OCI-LY3 (cell line): Measurements from ENCODE around the gene LEUTX.

Experiments used
- EZH2phosphoT487 ChIP-seq: fragments of 200-600 bp; shearing (Covaris generic); IDR thresholded peaks from 2 replicates; pipeline ENCODE4 v1.6.1; 2018; ENCODE audit warnings: antibody characterized with exemption, mixed run types, low read depth
- TF ChIP-seq, protein P1 (sequence below): fragments of 200-600, 300-600 bp; sonication (generic); IDR thresholded peaks from 2 replicates; pipeline ENCODE4 v1.5.1; 2014; ENCODE audit warnings: antibody characterized with exemption, low read length, low read depth

DNA sequence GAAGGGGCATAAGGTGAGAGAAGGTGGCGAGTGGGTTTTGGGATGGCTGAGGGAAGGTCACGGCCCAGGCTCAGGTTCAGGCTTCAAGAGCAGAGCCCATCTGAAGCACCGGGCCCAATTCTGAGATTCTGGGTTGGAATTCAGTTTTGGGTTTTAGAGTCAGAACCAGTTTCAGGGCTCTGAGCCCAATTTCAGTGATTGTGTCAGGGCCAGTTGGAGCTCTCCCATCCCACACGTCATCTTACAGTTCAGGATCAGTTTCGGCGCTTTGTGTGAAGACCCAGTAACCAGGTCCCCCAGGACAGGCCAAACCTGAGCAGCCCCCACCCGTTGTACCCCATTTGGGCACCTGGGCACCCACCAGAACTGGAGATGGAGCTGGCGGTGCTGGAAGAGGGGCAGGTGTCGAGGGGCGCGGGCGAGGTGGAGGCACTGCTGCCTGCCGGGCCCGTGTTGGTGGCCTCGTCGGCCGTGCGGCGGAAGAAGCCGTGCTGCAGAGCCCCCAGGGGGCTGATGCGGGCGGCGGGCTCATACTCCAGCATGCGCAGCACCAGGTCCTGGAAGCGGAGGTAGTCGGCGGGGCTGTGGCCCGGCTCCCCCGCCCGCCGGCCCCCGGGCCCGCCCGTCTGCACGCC is 47.8 kb downstream of the LEUTX start:
- TF ChIP-seq, protein P1, sequence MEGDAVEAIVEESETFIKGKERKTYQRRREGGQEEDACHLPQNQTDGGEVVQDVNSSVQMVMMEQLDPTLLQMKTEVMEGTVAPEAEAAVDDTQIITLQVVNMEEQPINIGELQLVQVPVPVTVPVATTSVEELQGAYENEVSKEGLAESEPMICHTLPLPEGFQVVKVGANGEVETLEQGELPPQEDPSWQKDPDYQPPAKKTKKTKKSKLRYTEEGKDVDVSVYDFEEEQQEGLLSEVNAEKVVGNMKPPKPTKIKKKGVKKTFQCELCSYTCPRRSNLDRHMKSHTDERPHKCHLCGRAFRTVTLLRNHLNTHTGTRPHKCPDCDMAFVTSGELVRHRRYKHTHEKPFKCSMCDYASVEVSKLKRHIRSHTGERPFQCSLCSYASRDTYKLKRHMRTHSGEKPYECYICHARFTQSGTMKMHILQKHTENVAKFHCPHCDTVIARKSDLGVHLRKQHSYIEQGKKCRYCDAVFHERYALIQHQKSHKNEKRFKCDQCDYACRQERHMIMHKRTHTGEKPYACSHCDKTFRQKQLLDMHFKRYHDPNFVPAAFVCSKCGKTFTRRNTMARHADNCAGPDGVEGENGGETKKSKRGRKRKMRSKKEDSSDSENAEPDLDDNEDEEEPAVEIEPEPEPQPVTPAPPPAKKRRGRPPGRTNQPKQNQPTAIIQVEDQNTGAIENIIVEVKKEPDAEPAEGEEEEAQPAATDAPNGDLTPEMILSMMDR: no peak
- no peak for TF ChIP-seq EZH2phosphoT487
